ENCODE results near the gene MAP3K15. TPM values are rescaled to one million over a fixed set of nuclear protein-coding genes. Genes with fewer than 3 reads are reported as not detected.
"Not testable (repeated sequence)": the region's sequence is repeated elsewhere in the genome, so short reads cannot be mapped to it uniquely, and the experiment has no call there.

MAP3K15 gene
- total and polyA plus RNA-seq, 4 experiments from 2014 or later: not detected

GRCh38 chrX:19512961-19513360, 2.3 kb downstream of the MAP3K15 start:
- no peak overlapping the region for H3K4me3 ChIP-seq (ENCODE audit: low read length in 2 of 2)
- H3K27me3 ChIP-seq (ENCODE audit: insufficient read depth, low read length): no peaks in the 10 kb centered on the region
- Mint-ChIP-seq H3K27me3 (peaks cover 13 to 14% of the 10 kb centered on the region in 2 donors), H3K9me3 (peaks cover 0 to 14% (median 3%) of the 10 kb centered on the region in 8 donors), H3K36me3 (no peaks in the 10 kb centered on the region), H3K4me3 (peak overlapping the region in 1 of 8 donors; percentile 20), H3K4me1 (peaks cover 0 to 7% (median 4%) of the 10 kb centered on the region in 4 donors), H3K27ac (no peak overlapping the region)
- POLR2A ChIA-PET (ENCODE audit: partially characterized antibody): no interaction called here
- H3K4me1 ChIP-seq (ENCODE audit: insufficient read depth, low read length): no peaks in the 10 kb centered on the region
- H3K9me3 ChIP-seq (ENCODE audit: control insufficient read depth in 1 of 2, low read length in 2 of 2): no peaks in the 10 kb centered on the region
- CTCF ChIA-PET (ENCODE audit: partially characterized antibody): no interaction called here
- no peak for DNase-seq
- intact Hi-C loops (cut with micrococcal nuclease): no loop called here
- no peaks in the 10 kb centered on the region for H3K36me3 ChIP-seq (ENCODE audit: insufficient read depth, low read length)
- H3K27ac ChIP-seq (ENCODE audit: low read depth, low read length): no peak overlapping the region

GRCh38 chrX:19512359-19512758, 2.9 kb downstream of the MAP3K15 start:
- peaks cover 0 to 7% (median 4%) of the 10 kb centered on the region in 4 donors for H3K4me1 Mint-ChIP-seq
- CTCF ChIA-PET (ENCODE audit: partially characterized antibody): no interaction called here

GRCh38 chrX:19511796-19512195, 3.5 kb downstream of the MAP3K15 start:
- H3K4me1 ChIP-seq (ENCODE audit: insufficient read depth, low read length); CTCF ChIA-PET (ENCODE audit: partially characterized antibody); H3K36me3 Mint-ChIP-seq; H3K36me3 ChIP-seq (ENCODE audit: insufficient read depth, low read length); H3K4me3 ChIP-seq (ENCODE audit: low read length in 2 of 2); H3K9me3 ChIP-seq (ENCODE audit: control insufficient read depth in 1 of 2, low read length in 2 of 2); H3K27ac Mint-ChIP-seq; H3K27me3 Mint-ChIP-seq; intact Hi-C loops (cut with micrococcal nuclease); POLR2A ChIA-PET (ENCODE audit: partially characterized antibody); H3K27ac ChIP-seq (ENCODE audit: low read depth, low read length); H3K4me1 Mint-ChIP-seq; H3K27me3 ChIP-seq (ENCODE audit: insufficient read depth, low read length); DNase-seq; H3K4me3 Mint-ChIP-seq: not testable (repeated sequence)
- H3K9me3 Mint-ChIP-seq: peaks cover 0 to 14% (median 1%) of the 10 kb centered on the region in 8 donors

More at GRCh38 chrX:19512359-19512758, 2.9 kb downstream of the MAP3K15 start:
- peaks cover 0 to 14% (median 2%) of the 10 kb centered on the region in 8 donors for H3K9me3 Mint-ChIP-seq
- H3K36me3 ChIP-seq (ENCODE audit: insufficient read depth, low read length): no peaks in the 10 kb centered on the region
- POLR2A ChIA-PET (ENCODE audit: partially characterized antibody): no interaction called here
- H3K27me3 Mint-ChIP-seq: peaks cover 13 to 14% of the 10 kb centered on the region in 2 donors
- H3K9me3 ChIP-seq (ENCODE audit: control insufficient read depth in 1 of 2, low read length in 2 of 2): no peaks in the 10 kb centered on the region
- H3K36me3 Mint-ChIP-seq: no peaks in the 10 kb centered on the region
- intact Hi-C loops (cut with micrococcal nuclease): no loop called here
- DNase-seq: no peak
- no peak overlapping the region for H3K27ac ChIP-seq (ENCODE audit: low read depth, low read length)
- H3K4me3 Mint-ChIP-seq: no peak overlapping the region
- H3K27ac Mint-ChIP-seq: no peak overlapping the region
- H3K27me3 ChIP-seq (ENCODE audit: insufficient read depth, low read length): no peaks in the 10 kb centered on the region
- H3K4me1 ChIP-seq (ENCODE audit: insufficient read depth, low read length): no peaks in the 10 kb centered on the region
- H3K4me3 ChIP-seq (ENCODE audit: low read length in 2 of 2): no peak overlapping the region

GRCh38 chrX:19496711-19497110, 18.6 kb downstream of the MAP3K15 start:
- H3K36me3 Mint-ChIP-seq: no peaks in the 10 kb centered on the region
- H3K27ac Mint-ChIP-seq: no peak overlapping the region
- H3K27me3 ChIP-seq (ENCODE audit: insufficient read depth, low read length): no peaks in the 10 kb centered on the region
- H3K4me1 ChIP-seq (ENCODE audit: insufficient read depth, low read length): no peaks in the 10 kb centered on the region
- POLR2A ChIA-PET (ENCODE audit: partially characterized antibody): no interaction called here
- intact Hi-C loops (cut with micrococcal nuclease): no loop called here
- H3K27ac ChIP-seq (ENCODE audit: low read depth, low read length): no peak overlapping the region
- H3K9me3 ChIP-seq (ENCODE audit: control insufficient read depth in 1 of 2, low read length in 2 of 2): no peaks in the 10 kb centered on the region
- H3K4me3 Mint-ChIP-seq: no peak overlapping the region
- CTCF ChIA-PET (ENCODE audit: partially characterized antibody): no interaction called here
- no peaks in the 10 kb centered on the region for H3K4me1 Mint-ChIP-seq
- H3K9me3 Mint-ChIP-seq: no peaks in the 10 kb centered on the region
- H3K4me3 ChIP-seq (ENCODE audit: low read length in 2 of 2): no peak overlapping the region
- DNase-seq: no peak
- H3K27me3 Mint-ChIP-seq: peaks cover 0 to 2% of the 10 kb centered on the region in 2 donors
- no peaks in the 10 kb centered on the region for H3K36me3 ChIP-seq (ENCODE audit: insufficient read depth, low read length)

- POLR2A ChIA-PET (ENCODE audit: partially characterized antibody): no interaction called here
- Mint-ChIP-seq H3K4me3 (no peak overlapping the region), H3K27me3 (peaks cover 0 to 2% of the 10 kb centered on the region in 2 donors), H3K9me3 (no peaks in the 10 kb centered on the region), H3K27ac (no peak overlapping the region), H3K4me1 (peaks cover 0 to 7% (median 0%) of the 10 kb centered on the region in 4 donors), H3K36me3 (no peaks in the 10 kb centered on the region)
- no peak overlapping the region for H3K27ac ChIP-seq (ENCODE audit: low read depth, low read length)
- no peaks in the 10 kb centered on the region for H3K4me1 ChIP-seq (ENCODE audit: insufficient read depth, low read length)
- CTCF ChIA-PET (ENCODE audit: partially characterized antibody): no interaction called here
- H3K9me3 ChIP-seq (ENCODE audit: control insufficient read depth in 1 of 2, low read length in 2 of 2): no peaks in the 10 kb centered on the region
- no peaks in the 10 kb centered on the region for H3K36me3 ChIP-seq (ENCODE audit: insufficient read depth, low read length)
- DNase-seq: no peak
- intact Hi-C loops (cut with micrococcal nuclease): no loop called here
- H3K27me3 ChIP-seq (ENCODE audit: insufficient read depth, low read length): no peaks in the 10 kb centered on the region
- H3K4me3 ChIP-seq (ENCODE audit: low read length in 2 of 2): no peak overlapping the region
These were observed 27.6 kb downstream of the MAP3K15 start for GRCh38 chrX:19487520-19488200.

GRCh38 chrX:19479458-19479857, 35.9 kb downstream of the MAP3K15 start:
- peaks cover 0 to 6% (median 2%) of the 10 kb centered on the region in 8 donors for H3K9me3 Mint-ChIP-seq
- no peaks in the 10 kb centered on the region for H3K4me1 Mint-ChIP-seq
- no peaks in the 10 kb centered on the region for H3K36me3 Mint-ChIP-seq
- ChIA-PET POLR2A (ENCODE audit: partially characterized antibody) (no interaction called here), CTCF (ENCODE audit: partially characterized antibody) (no interaction called here)
- no peaks in the 10 kb centered on the region for H3K27me3 ChIP-seq (ENCODE audit: insufficient read depth, low read length)
- H3K4me3 ChIP-seq (ENCODE audit: low read length in 2 of 2): no peak overlapping the region
- H3K27ac Mint-ChIP-seq: no peak overlapping the region
- H3K4me3 Mint-ChIP-seq: no peak overlapping the region
- no peaks in the 10 kb centered on the region for H3K4me1 ChIP-seq (ENCODE audit: insufficient read depth, low read length)
- no peaks in the 10 kb centered on the region for H3K9me3 ChIP-seq (ENCODE audit: control insufficient read depth in 1 of 2, low read length in 2 of 2)
- DNase-seq: no peak
- H3K27me3 Mint-ChIP-seq: no peaks in the 10 kb centered on the region
- intact Hi-C loops (cut with micrococcal nuclease): no loop called here
- H3K36me3 ChIP-seq (ENCODE audit: insufficient read depth, low read length): no peaks in the 10 kb centered on the region
- no peak overlapping the region for H3K27ac ChIP-seq (ENCODE audit: low read depth, low read length)

GRCh38 chrX:19468383-19468782, 46.9 kb downstream of the MAP3K15 start:
- intact Hi-C loops (cut with micrococcal nuclease); H3K4me3 Mint-ChIP-seq; H3K9me3 ChIP-seq (ENCODE audit: control insufficient read depth in 1 of 2, low read length in 2 of 2); H3K27me3 Mint-ChIP-seq; H3K36me3 Mint-ChIP-seq; POLR2A ChIA-PET (ENCODE audit: partially characterized antibody); H3K36me3 ChIP-seq (ENCODE audit: insufficient read depth, low read length); H3K27ac ChIP-seq (ENCODE audit: low read depth, low read length); H3K4me1 ChIP-seq (ENCODE audit: insufficient read depth, low read length); DNase-seq; CTCF ChIA-PET (ENCODE audit: partially characterized antibody); H3K4me1 Mint-ChIP-seq; H3K4me3 ChIP-seq (ENCODE audit: low read length in 2 of 2); H3K27ac Mint-ChIP-seq; H3K27me3 ChIP-seq (ENCODE audit: insufficient read depth, low read length): not testable (repeated sequence)
- peaks cover 0 to 20% (median 8%) of the 10 kb centered on the region in 8 donors for H3K9me3 Mint-ChIP-seq
